Psoas muscle (tissue), 8 donors: ENCODE measurements around the gene ST3GAL4. TPM values are rescaled to one million over a fixed set of nuclear protein-coding genes. Genes with fewer than 3 reads are reported as not detected.
"Not testable (repeated sequence)": the region's sequence is repeated elsewhere in the genome, so short reads cannot be mapped to it uniquely, and the experiment has no call there.

Experiments
- ATAC-seq, 4 donors: fragments of 200-7000 bp; cut with Tn5 transposase; one replicate each; pipeline ENCODE4 v1.9.1; 2020; ENCODE audit warnings: moderate library complexity in 3 of 4, mild to moderate bottlenecking in 2 of 4
- DNase-seq, 2 donors: peaks; one replicate each; pipeline ENCODE4 v3.0.0-alpha.2; 2020
- H3K27ac ChIP-seq: fragments of 200-600 bp; one replicate; pipeline ENCODE4 v1.8.0; 2022
- H3K27me3 ChIP-seq, 3 donors: fragments of 200-600 bp in 1 of 3; one replicate each; pipeline versions ENCODE4 v1.6.1 to v1.8.0; 2013 to 2022; ENCODE audit warnings: low read length in 2 of 3, mild to moderate bottlenecking in 2 of 3, moderate library complexity in 1 of 3; ENCODE audit not compliant: insufficient read depth in 3 of 3
- H3K36me3 ChIP-seq, 2 donors: fragments of 200-600 bp in 1 of 2; one replicate each; pipeline versions ENCODE4 v1.6.1 to v1.8.0; 2013 to 2022; ENCODE audit warnings: low read depth in 1 of 2, mild to moderate bottlenecking in 1 of 2, moderate library complexity in 1 of 2; ENCODE audit not compliant: insufficient read depth in 1 of 2
- H3K4me1 ChIP-seq: fragments of 200-600 bp; one replicate; pipeline ENCODE4 v1.8.0; 2022
- H3K4me3 ChIP-seq: fragments of 200-600 bp; one replicate; pipeline ENCODE4 v1.8.0; 2022; ENCODE audit warnings: mild to moderate bottlenecking
- H3K9me3 ChIP-seq: fragments of 200-600 bp; one replicate; pipeline ENCODE4 v1.8.0; 2022
- CTCF ChIP-seq: fragments of 200-600 bp; IDR thresholded peaks from one replicate; pipeline ENCODE4 v1.8.0; 2022; ENCODE audit warnings: antibody characterized with exemption
- WGBS, 3 donors: extraction: QIAGEN DNeasy Blood & Tissue Kit; methylation state at CpG; one replicate each; pipeline versions ENCODE4 v1.1.6 to v1.1.7; 2013; 5-methylcytosine and 5-hydroxymethylcytosine counted together
- intact Hi-C, 2 donors: fragments of 100-400 bp; cut with DNase I; formaldehyde crosslinking; loops; one replicate each; pipeline versions ENCODE4 v1.11.0 to v1.14.2; 2022
- polyA plus RNA-seq, 3 donors: library from polyadenylated mRNA; stranded (reverse); fragments of 200-250 nt; gene quantifications; one replicate each; pipeline ENCODE4 v1.2.3, GENCODE V29; 2013
- total RNA-seq, 4 donors: library from RNA; stranded (reverse); fragmentation: NEBNext Ultra II Directional in 2 of 4; extraction: Animal tissue kit (Norgen Biotek cat#: 25700) in 2 of 4; gene quantifications; one replicate each; pipeline versions ENCODE4 v1.2.1 to v1.2.4, GENCODE V29; 2021 to 2023
- donor health status: healthy with polysubstance abuse.
- donor health status: DM: no; HTN: no; CAD: no; lungs with moderate emphysema.
- donor health status: Bipolar disorder and iron deficiency.
- donor health status: healthy.
- donor health status: DM: yes; HTN: yes; CAD: no.
- donor health status: DM: no; HTN: no; CAD: no.
- donor health status: DM: no; HTN: no; CAD: no.
- donor health status: DM: yes; HTN: yes; CAD: no.

Gene ST3GAL4
- total and polyA plus RNA-seq, 7 donors: 3.5 to 9.3 (median 4.7) TPM

GRCh38 chr11:126346586-126346940, 8.9 kb upstream of the ST3GAL4 start:
- no peak for ATAC-seq
- Histone ChIP-seq H3K36me3 (peaks cover 2 to 28% of the 10 kb centered on the region in 2 donors), H3K9me3 (no peaks in the 10 kb centered on the region), H3K27ac (peak overlapping the region; percentile 44), H3K27me3 (no peaks in the 10 kb centered on the region), H3K4me1 (peaks cover 31% of the 10 kb centered on the region), H3K4me3 (no peak overlapping the region)
- no peak for DNase-seq
- WGBS, 3 donors: 92 to 100% (median 97%) methylated on average over 1 of the region's 1 CpG
- intact Hi-C loops: no loop called here
- no peak for TF ChIP-seq CTCF

GRCh38 chr11:126346946-126347345, 8.5 kb upstream of the ST3GAL4 start:
- H3K27ac ChIP-seq, H3K9me3 ChIP-seq, H3K4me3 ChIP-seq, intact Hi-C loops, DNase-seq, H3K27me3 ChIP-seq, ATAC-seq: not testable (repeated sequence)
- peaks cover 31% of the 10 kb centered on the region for H3K4me1 ChIP-seq
- H3K36me3 ChIP-seq: peaks cover 2 to 28% of the 10 kb centered on the region in 2 donors
- 83 to 87% (median 85%) methylated on average over 6 to 7 of the region's 7 CpGs for WGBS, 3 donors

GRCh38 chr11:126347751-126348668, 7.5 kb upstream of the ST3GAL4 start:
- DNase-seq (no peak), ATAC-seq (peak in 1 of 4 donors; percentile 9)
- intact Hi-C loops: no loop called here
- 81 to 85% (median 82%) methylated on average over 17 of the region's 17 CpGs for WGBS, 3 donors
- no peak for TF ChIP-seq CTCF
- Histone ChIP-seq H3K4me1 (peaks cover 32% of the 10 kb centered on the region), H3K9me3 (no peaks in the 10 kb centered on the region), H3K36me3 (peaks cover 2 to 28% of the 10 kb centered on the region in 2 donors), H3K27me3 (no peaks in the 10 kb centered on the region), H3K4me3 (no peak overlapping the region), H3K27ac (no peak overlapping the region)

- Histone ChIP-seq H3K4me3 (no peak overlapping the region), H3K27ac (peak overlapping the region; percentile 56), H3K9me3 (no peaks in the 10 kb centered on the region), H3K4me1 (peaks cover 37% of the 10 kb centered on the region), H3K27me3 (no peaks in the 10 kb centered on the region), H3K36me3 (peaks cover 2 to 18% of the 10 kb centered on the region in 2 donors)
- intact Hi-C loops: no loop called here
- DNase-seq (peak in 1 of 2 donors; percentile 64), ATAC-seq (peak; percentile 69 to 91 (median 82))
- WGBS, 3 donors: 41 to 47% (median 46%) methylated on average over 8 of the region's 8 CpGs
- TF ChIP-seq CTCF: no peak
Measured at GRCh38 chr11:126348806-126349582, 6.5 kb upstream of the ST3GAL4 start.

GRCh38 chr11:126350836-126351235, 4.7 kb upstream of the ST3GAL4 start:
- WGBS, 3 donors: 76 to 79% (median 78%) methylated on average over 5 of the region's 5 CpGs
- Histone ChIP-seq H3K9me3 (no peaks in the 10 kb centered on the region), H3K36me3 (no peaks in the 10 kb centered on the region), H3K27ac (no peak overlapping the region), H3K4me3 (no peak overlapping the region), H3K27me3 (no peaks in the 10 kb centered on the region), H3K4me1 (peaks cover 44% of the 10 kb centered on the region)
- no peak for DNase-seq
- no peak for TF ChIP-seq CTCF
- intact Hi-C loops: loop anchor here in 1 of 2 donors (5.0 kb wide), 1 partner anchor 34 kb away; no protein-coding TSS in a partner anchor
- no peak for ATAC-seq
